ENCODE results near the gene LSS. TPM values are rescaled to one million over a fixed set of nuclear protein-coding genes. Genes with fewer than 3 reads are reported as not detected.

Gene LSS
- total and polyA plus RNA-seq, 2 donors (not counting 3 experiments of a cell fraction or from before 2014, with no cell fraction given): 120 to 141 TPM

DNA sequence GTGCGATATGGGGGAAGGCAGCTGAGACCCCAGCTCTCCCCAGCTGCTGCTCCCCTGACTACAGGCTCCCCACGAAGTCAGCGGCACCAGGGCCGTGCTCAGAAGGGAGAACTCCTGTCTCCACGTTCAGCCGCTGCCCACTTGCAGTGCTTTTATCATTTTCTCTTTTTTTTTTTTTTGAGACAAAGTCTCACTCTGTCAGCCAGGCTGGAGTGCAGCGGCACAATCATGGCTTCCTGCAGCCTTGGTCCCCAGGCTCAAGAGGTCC, 72.3 kb downstream of the LSS start:
- BruUV-seq (replicated peaks): no TSS peak
- FAIRE-seq: no peak
- no peak for DNase-seq (ENCODE audit: low read depth, low spot score)

More for the DNA sequence above, 72.3 kb downstream of the LSS start:
- Histone ChIP-seq H3K4me2 (ENCODE audit: insufficient read depth, low read length) (no peak overlapping the region), H3K27me3 (ENCODE audit: control insufficient read depth in 2 of 2, insufficient read depth in 2 of 2, low read length in 2 of 2) (no peaks in the 10 kb centered on the region), H3K79me2 (ENCODE audit: control insufficient read depth, insufficient read depth, low read length) (no peaks in the 10 kb centered on the region), H3K9me1 (replicated peaks; ENCODE audit: control insufficient read depth, extremely low read depth, insufficient read depth, low read length) (no peaks in the 10 kb centered on the region), H3K36me3 (ENCODE audit: control insufficient read depth in 2 of 2, extremely low read depth in 1 of 2, insufficient read depth in 2 of 2, low read length in 2 of 2) (no peaks in the 10 kb centered on the region), H3K9me3 (replicated peaks; ENCODE audit: control insufficient read depth, insufficient read depth, low read length) (no peaks in the 10 kb centered on the region), H3K4me1 (ENCODE audit: control insufficient read depth, extremely low read depth, insufficient read depth, low read length) (no peaks in the 10 kb centered on the region), H3K27ac (ENCODE audit: insufficient read depth, low read depth, low read length) (no peak overlapping the region), H3K9ac (replicated peaks; ENCODE audit: extremely low read depth, insufficient read depth, low read length) (no peak overlapping the region), H3K4me3 (replicated peaks in 1 of 3; ENCODE audit: insufficient read depth in 1 of 3, low read depth in 1 of 3, low read length in 3 of 3) (no peak overlapping the region), H2AFZ (ENCODE audit: low read depth, low read length) (no peak overlapping the region), H4K20me1 (replicated peaks; ENCODE audit: control insufficient read depth, extremely low read depth, insufficient read depth, low read length) (no peaks in the 10 kb centered on the region)
- intact Hi-C loops (cut with micrococcal nuclease): no loop called here
- no peak for TF ChIP-seq GATA2 (IDR thresholded peaks at IDR 0.05; ENCODE audit: insufficient read depth, insufficient read length, low read depth, low read length)
- TF ChIP-seq POLR2AphosphoS5 (IDR thresholded peaks at IDR 0.05; ENCODE audit: insufficient read depth, low read depth, low read length): no peak
- no peak for TF ChIP-seq JUN (IDR thresholded peaks at IDR 0.05; ENCODE audit: borderline replicate concordance, insufficient read depth, insufficient read length, low read depth)
- no peak for TF ChIP-seq EZH2 (IDR thresholded peaks at IDR 0.05; ENCODE audit: borderline replicate concordance, low read depth, low read length, severe bottlenecking)
- TF ChIP-seq MYC (IDR thresholded peaks at IDR 0.05; ENCODE audit: low read depth, low read length): no peak
- TF ChIP-seq, protein P1, sequence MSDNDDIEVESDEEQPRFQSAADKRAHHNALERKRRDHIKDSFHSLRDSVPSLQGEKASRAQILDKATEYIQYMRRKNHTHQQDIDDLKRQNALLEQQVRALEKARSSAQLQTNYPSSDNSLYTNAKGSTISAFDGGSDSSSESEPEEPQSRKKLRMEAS (IDR thresholded peaks at IDR 0.05; ENCODE audit: insufficient read depth, insufficient read length): no peak
- TF ChIP-seq POLR2A (IDR thresholded peaks at IDR 0.05; ENCODE audit: low read depth, low read length): no peak
- TF ChIP-seq, protein P2, sequence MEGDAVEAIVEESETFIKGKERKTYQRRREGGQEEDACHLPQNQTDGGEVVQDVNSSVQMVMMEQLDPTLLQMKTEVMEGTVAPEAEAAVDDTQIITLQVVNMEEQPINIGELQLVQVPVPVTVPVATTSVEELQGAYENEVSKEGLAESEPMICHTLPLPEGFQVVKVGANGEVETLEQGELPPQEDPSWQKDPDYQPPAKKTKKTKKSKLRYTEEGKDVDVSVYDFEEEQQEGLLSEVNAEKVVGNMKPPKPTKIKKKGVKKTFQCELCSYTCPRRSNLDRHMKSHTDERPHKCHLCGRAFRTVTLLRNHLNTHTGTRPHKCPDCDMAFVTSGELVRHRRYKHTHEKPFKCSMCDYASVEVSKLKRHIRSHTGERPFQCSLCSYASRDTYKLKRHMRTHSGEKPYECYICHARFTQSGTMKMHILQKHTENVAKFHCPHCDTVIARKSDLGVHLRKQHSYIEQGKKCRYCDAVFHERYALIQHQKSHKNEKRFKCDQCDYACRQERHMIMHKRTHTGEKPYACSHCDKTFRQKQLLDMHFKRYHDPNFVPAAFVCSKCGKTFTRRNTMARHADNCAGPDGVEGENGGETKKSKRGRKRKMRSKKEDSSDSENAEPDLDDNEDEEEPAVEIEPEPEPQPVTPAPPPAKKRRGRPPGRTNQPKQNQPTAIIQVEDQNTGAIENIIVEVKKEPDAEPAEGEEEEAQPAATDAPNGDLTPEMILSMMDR (IDR thresholded peaks at IDR 0.05; ENCODE audit: extremely low read depth in 1 of 2, insufficient read depth in 1 of 2, low read depth in 1 of 2, low read length in 2 of 2): no peak
- POLR2A ChIA-PET: no interaction called here
- dilution Hi-C loops (cut with MboI; ENCODE audit: extremely low pct_ligation_motif_present, low sequenced_read_pairs): no loop called here
- CTCF ChIA-PET: no interaction called here

All from endothelial cell of umbilical vein (primary cell).